HepG2 (cell line): Measurements from ENCODE around the gene TMEM134. TPM values are rescaled to one million over a fixed set of nuclear protein-coding genes. Genes with fewer than 3 reads are reported as not detected.

Source experiments
- AHR ChIP-seq: IDR thresholded peaks from 2 replicates; pipeline ENCODE4 v1.6.1; 2018; ENCODE audit warnings: missing genetic modification reagents, missing compliant biosample characterization
- EEA1 ChIP-seq: sonication (generic); formaldehyde crosslinking; IDR thresholded peaks from 2 replicates; pipeline ENCODE4 v1.5.1; 2020; ENCODE audit warnings: mild to moderate bottlenecking, missing genetic modification reagents, borderline replicate concordance
- HDAC1 ChIP-seq: sonication (generic); formaldehyde crosslinking; IDR thresholded peaks from 2 replicates; pipeline ENCODE4 v1.5.1; 2020; ENCODE audit warnings: mild to moderate bottlenecking, missing genetic modification reagents
- KDM4B ChIP-seq: sonication (generic); formaldehyde crosslinking; IDR thresholded peaks from 2 replicates; pipeline ENCODE4 v1.4.0; 2020; ENCODE audit warnings: missing genetic modification reagents
- MTA3 ChIP-seq: sonication (generic); formaldehyde crosslinking; IDR thresholded peaks from 2 replicates; pipeline ENCODE4 v1.4.0; 2020; ENCODE audit warnings: missing genetic modification reagents
- MXD1 ChIP-seq: sonication (generic); formaldehyde crosslinking; IDR thresholded peaks from 2 replicates; pipeline ENCODE4 v1.4.0; 2020; ENCODE audit warnings: mild to moderate bottlenecking, missing genetic modification reagents
- NFKBIZ ChIP-seq: IDR thresholded peaks from 2 replicates; pipeline ENCODE4 v1.6.1; 2018; ENCODE audit warnings: missing genetic modification reagents, missing compliant biosample characterization
- PRDM4 ChIP-seq: sonication (generic); formaldehyde crosslinking; IDR thresholded peaks from 2 replicates; pipeline ENCODE4 v1.9.0; 2021; ENCODE audit warnings: missing genetic modification reagents, borderline replicate concordance
- SIX1 ChIP-seq: sonication (generic); formaldehyde crosslinking; IDR thresholded peaks from 2 replicates; pipeline ENCODE4 v1.4.0; 2020; ENCODE audit warnings: missing genetic modification reagents, borderline replicate concordance
- SP1 ChIP-seq, 2 experiments: fragments of 450-650 bp in 1 of 2; sonication (generic) in 1 of 2; formaldehyde crosslinking in 1 of 2; IDR thresholded peaks; 2 replicates each; pipeline versions ENCODE4 v1.4.0 to v1.6.1; 2016 to 2020; ENCODE audit warnings: missing genetic modification reagents in 1 of 2
- TBX2 ChIP-seq: sonication (generic); formaldehyde crosslinking; IDR thresholded peaks from 2 replicates; pipeline ENCODE4 v1.5.0; 2020; ENCODE audit warnings: missing genetic modification reagents, mild to moderate bottlenecking, borderline replicate concordance
- XRCC5 ChIP-seq: fragments of 200-400 bp; formaldehyde crosslinking; optimal IDR thresholded peaks from 2 replicates; pipeline ENCODE3; 2017; ENCODE audit warnings: mild to moderate bottlenecking, low read length
- ZBTB21 ChIP-seq: sonication (generic); formaldehyde crosslinking; IDR thresholded peaks from 2 replicates; pipeline ENCODE4 v1.4.0; 2020; ENCODE audit warnings: missing genetic modification reagents
- ZBTB8A ChIP-seq: sonication (generic); formaldehyde crosslinking; IDR thresholded peaks from 2 replicates; pipeline ENCODE4 v1.4.0; 2020; ENCODE audit warnings: mild to moderate bottlenecking, low read depth, missing genetic modification reagents, borderline replicate concordance
- ZNF136 ChIP-seq: sonication (generic); formaldehyde crosslinking; IDR thresholded peaks from 2 replicates; pipeline ENCODE4 v1.8.1; 2022; ENCODE audit warnings: low read depth, mild to moderate bottlenecking, moderate library complexity, missing genetic modification reagents
- ZNF225 ChIP-seq: sonication (generic); formaldehyde crosslinking; IDR thresholded peaks from 2 replicates; pipeline ENCODE4 v1.4.0; 2020; ENCODE audit warnings: mild to moderate bottlenecking, missing genetic modification reagents
- ZNF256 ChIP-seq: sonication (generic); formaldehyde crosslinking; conservative IDR thresholded peaks from 2 replicates; pipeline ENCODE4 v1.4.0; 2020; ENCODE audit warnings: missing genetic modification reagents
- ZNF280B ChIP-seq: sonication (generic); formaldehyde crosslinking; IDR thresholded peaks from 2 replicates; pipeline ENCODE4 v1.5.0; 2020; ENCODE audit warnings: missing genetic modification reagents, mild to moderate bottlenecking, borderline replicate concordance
- ZNF446 ChIP-seq: sonication (generic); formaldehyde crosslinking; IDR thresholded peaks from 2 replicates; pipeline ENCODE4 v1.5.0; 2020; ENCODE audit warnings: mild to moderate bottlenecking, missing genetic modification reagents
- ZNF75D ChIP-seq: sonication (generic); formaldehyde crosslinking; IDR thresholded peaks from 2 replicates; pipeline ENCODE4 v1.8.1; 2023; ENCODE audit warnings: missing genetic modification reagents, mild to moderate bottlenecking, borderline replicate concordance
- ZNF891 ChIP-seq: sonication (generic); formaldehyde crosslinking; IDR thresholded peaks from 2 replicates; pipeline ENCODE4 v1.5.0; 2020; ENCODE audit warnings: mild to moderate bottlenecking, missing genetic modification reagents
- ZSCAN21 ChIP-seq: sonication (generic); formaldehyde crosslinking; IDR thresholded peaks from 2 replicates; pipeline ENCODE4 v1.8.0; 2022; ENCODE audit warnings: mild to moderate bottlenecking, missing genetic modification reagents, moderate library complexity, borderline replicate concordance
- polyA plus RNA-seq, 8 experiments: library from polyadenylated mRNA; depleted of rRNA in 3 of 8; stranded (reverse) in 7 of 8; unstranded in 1 of 8; fragments of >200 nt; fragmentation: Illumina TruSeq in 4 of 8; extraction: Trizol in 4 of 8; gene quantifications; 2 replicates each; pipeline versions ENCODE4 v1.2.1 to v1.2.3, GENCODE V29; 2011 to 2016; ENCODE audit warnings: low read depth in 4 of 8, missing spikeins in 1 of 8, mixed read lengths in 1 of 8; ENCODE audit not compliant: insufficient read depth in 1 of 8
- total RNA-seq, 5 experiments: library from RNA; depleted of rRNA; stranded (reverse); fragments of >200 nt; fragmentation: Illumina TruSeq; extraction: Trizol; gene quantifications; 2 replicates each; pipeline ENCODE4 v1.2.3, GENCODE V29; 2016; ENCODE audit warnings: low read depth in 1 of 5
- TF ChIP-seq, protein P1 (sequence below): sonication (generic); formaldehyde crosslinking; IDR thresholded peaks from 2 replicates; pipeline ENCODE4 v1.5.0; 2020; ENCODE audit warnings: missing genetic modification reagents
- TF ChIP-seq, protein P2 (sequence below): sonication (generic); formaldehyde crosslinking; IDR thresholded peaks from 2 replicates; pipeline ENCODE4 v1.5.1; 2020; ENCODE audit warnings: mild to moderate bottlenecking, missing genetic modification reagents, moderate library complexity

TMEM134 gene
- total and polyA plus RNA-seq, 2 of the 13 experiments (the other 11 are each of a cell fraction or from before 2014, with no cell fraction given) = 6.9 to 26.9 TPM

- TF ChIP-seq ZBTB8A (CRISPR knock-in tag) (no peak), MTA3 (CRISPR knock-in tag) (no peak), KDM4B (0 out of 2 replicates have a peak, but pooled peaks have one; percentile 25), TBX2 (peak; percentile 55; the same call in 1 of the 2 replicates), ZNF225 (CRISPR knock-in tag) (no peak), EEA1 (CRISPR knock-in tag) (no peak), ZBTB21 (peak; percentile 90), PRDM4 (no peak), MXD1 (CRISPR knock-in tag) (peak; percentile 66), NFKBIZ (CRISPR knock-in tag) (no peak), ZNF280B (CRISPR knock-in tag) (peak; percentile 60; the same call in 1 of the 2 replicates), ZNF891 (CRISPR knock-in tag) (no peak), HDAC1 (CRISPR knock-in tag) (peak; percentile 80), ZNF256 (CRISPR knock-in tag) (no peak), ZNF75D (CRISPR knock-in tag) (no peak), ZNF446 (CRISPR knock-in tag) (no peak), SP1 (IDR thresholded peaks at IDR 0.05) (no peak), SP1 (CRISPR knock-in tag; IDR thresholded peaks at IDR 0.05) (peak; percentile 61), ZNF136 (CRISPR knock-in tag) (no peak), SIX1 (no peak), ZSCAN21 (CRISPR knock-in tag) (0 out of 2 replicates have a peak, but pooled peaks have one; percentile 7), XRCC5 (peak; percentile 79), AHR (CRISPR knock-in tag) (no peak)
- TF ChIP-seq, protein P1, sequence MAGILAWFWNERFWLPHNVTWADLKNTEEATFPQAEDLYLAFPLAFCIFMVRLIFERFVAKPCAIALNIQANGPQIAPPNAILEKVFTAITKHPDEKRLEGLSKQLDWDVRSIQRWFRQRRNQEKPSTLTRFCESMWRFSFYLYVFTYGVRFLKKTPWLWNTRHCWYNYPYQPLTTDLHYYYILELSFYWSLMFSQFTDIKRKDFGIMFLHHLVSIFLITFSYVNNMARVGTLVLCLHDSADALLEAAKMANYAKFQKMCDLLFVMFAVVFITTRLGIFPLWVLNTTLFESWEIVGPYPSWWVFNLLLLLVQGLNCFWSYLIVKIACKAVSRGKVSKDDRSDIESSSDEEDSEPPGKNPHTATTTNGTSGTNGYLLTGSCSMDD (CRISPR knock-in tag) = no peak
- TF ChIP-seq, protein P2, sequence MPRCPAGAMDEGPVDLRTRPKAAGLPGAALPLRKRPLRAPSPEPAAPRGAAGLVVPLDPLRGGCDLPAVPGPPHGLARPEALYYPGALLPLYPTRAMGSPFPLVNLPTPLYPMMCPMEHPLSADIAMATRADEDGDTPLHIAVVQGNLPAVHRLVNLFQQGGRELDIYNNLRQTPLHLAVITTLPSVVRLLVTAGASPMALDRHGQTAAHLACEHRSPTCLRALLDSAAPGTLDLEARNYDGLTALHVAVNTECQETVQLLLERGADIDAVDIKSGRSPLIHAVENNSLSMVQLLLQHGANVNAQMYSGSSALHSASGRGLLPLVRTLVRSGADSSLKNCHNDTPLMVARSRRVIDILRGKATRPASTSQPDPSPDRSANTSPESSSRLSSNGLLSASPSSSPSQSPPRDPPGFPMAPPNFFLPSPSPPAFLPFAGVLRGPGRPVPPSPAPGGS (CRISPR knock-in tag) = 0 out of 2 replicates have a peak, but pooled peaks have one; percentile 18
Measured at GRCh38 chr11:67508486-67509121, 39.6 kb upstream of the TMEM134 start (continued).
